Stimulated activated CD8-positive, alpha-beta memory T cell treated with anti-CD3 and anti-CD28 coated beads, Interleukin-12 subunit alpha, Interleukin-12 subunit beta, amount 100 ng/mL, for 1 hour (primary cell): ENCODE data around the gene L3MBTL4.

Experiments
- DNase-seq: peaks from one replicate; pipeline ENCODE4 v3.0.0-alpha.2; 2020; ENCODE audit warnings: low read depth

The L3MBTL4 gene

DNA sequence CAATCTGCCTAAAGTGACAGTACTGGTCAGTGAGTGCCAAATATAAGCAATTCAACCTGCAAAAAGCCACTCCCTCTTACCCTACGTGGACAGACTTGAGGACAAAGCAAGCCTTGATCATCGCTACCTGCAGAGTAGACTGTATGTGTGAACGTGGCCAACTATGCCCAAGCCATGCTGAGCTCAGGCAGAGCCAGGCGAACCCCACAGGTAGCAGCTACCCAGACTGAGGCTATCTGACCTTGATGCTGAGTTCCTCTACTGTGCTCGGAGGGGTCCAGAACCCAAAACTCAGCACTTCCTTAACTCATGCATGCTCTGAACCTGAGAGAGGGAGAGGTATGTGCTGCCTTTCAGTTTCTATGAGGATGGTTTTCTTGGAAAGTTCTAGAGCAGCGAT, 455.9 kb downstream of the L3MBTL4 start:
- DNase-seq = no peak

DNA sequence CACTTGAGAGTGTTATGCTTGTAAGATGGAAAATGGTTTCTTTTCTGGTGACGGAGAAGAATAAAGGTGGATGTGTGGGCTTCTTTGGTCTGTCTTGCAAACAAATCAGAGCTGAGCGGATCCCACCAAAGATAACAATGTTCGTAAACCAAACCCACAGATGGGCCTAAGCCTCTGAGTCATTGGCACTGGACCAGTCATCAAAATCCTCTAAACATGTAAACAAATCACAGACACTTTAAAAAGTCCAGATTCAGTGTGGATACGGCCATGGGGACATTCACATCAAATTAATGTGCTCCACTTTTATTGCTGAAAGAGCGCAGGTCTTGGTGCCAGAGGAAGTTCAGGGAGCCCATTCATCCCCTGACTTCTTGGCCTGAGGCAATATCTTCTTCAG, 458.9 kb downstream of the L3MBTL4 start:
- no peak for DNase-seq

DNA sequence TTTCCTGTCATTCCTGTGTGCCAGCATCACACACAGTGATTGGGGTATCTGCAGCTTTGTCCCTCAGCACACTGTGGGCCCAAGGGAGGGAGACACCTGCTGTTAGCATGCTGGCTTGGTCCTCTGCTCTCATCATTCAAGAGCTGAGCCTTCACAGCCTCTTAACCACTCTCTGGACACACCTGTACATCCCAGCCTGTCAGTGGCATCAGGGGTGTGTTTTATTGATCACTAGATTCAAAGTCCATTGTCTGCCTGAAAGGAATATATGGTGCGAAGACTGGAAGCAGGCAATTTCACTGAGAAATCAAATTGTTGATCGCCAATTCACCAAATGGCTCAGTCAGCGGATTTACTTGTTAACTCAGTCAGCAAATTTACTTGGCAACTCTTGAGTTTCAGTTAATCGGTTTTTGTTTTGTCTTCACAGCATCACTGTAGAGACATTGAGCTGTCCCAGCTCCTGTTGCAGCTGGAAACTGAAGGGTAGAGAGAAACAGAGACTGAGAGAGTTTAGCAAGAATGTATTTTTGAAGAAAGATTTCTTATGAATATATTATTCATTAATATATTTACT, 463.1 kb downstream of the L3MBTL4 start:
- DNase-seq = no peak

DNA sequence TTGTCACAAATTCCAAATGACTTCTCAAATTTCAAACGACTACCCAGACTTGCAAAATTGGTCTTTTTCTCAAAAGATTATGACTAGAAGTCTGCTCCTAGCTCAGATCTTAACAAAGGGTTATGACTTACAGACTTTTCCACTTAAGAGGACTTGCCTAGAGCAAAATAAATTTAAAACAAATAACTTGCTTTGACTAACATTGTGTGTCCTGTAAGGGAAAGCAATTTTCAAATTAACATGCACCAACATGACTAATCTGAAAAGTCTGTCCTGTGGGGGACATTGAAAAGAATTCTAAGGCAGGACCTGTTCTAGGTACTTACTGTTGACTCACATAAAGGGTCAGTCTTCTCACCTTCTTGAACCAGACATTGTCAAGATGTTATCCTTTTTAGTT, 465.9 kb downstream of the L3MBTL4 start:
- no peak for DNase-seq

DNA sequence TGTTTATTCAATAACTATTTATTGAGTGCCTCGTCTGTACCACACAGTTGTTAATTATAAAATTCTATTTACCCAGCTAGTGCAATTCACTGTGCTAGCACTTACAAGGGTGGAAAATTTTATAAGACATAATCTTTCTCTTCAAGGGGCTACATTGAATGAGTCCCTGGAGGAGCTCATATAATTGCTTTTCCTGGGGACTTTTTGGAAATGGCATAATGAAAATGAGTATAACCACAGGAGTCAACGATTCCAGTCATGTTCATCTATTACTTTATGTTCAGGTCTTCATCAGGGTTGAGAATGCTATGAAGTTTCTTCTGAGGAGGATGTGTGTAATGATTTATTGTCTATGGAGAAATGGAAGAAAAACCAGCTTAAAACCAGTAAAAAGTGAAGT, 466.5 kb downstream of the L3MBTL4 start:
- no peak for DNase-seq

DNA sequence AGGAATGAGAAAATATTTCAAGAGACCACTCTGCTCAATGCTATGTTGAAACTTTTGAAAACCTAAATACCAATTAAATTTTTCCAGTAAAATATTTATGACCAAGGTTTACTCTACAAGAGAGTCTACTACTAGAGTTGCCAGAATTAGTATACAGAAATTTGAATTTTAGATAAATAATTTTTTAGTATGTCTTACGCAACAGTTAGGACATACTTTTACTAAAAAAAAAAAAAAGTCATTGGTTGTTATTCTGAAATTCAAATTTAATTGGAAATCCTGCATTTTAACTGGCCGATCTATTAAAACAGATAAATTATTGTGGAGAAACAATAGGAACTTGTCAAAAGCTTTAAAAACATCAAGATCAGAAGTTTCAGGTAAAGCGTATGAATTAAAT, 470.3 kb downstream of the L3MBTL4 start:
- DNase-seq = no peak

DNA sequence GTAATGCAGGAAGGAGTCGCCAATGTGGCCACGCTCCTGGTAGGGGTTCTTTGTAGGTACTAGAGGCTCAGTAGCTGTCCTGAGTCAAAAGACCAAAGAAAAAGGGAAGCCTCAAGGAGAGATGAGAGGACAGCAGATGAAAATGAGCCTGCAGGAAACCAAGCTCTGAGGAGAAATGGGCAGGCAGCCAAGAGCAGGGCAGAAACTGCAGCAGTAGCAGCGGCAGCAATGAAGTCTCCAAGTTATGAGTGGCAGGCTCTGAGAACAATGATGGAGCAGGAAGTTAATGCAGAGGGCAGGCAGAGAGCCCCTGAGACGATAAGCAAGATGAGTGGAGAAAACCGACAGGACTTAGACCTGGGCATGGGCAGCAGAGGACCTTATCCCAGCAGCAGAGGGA, 471.2 kb downstream of the L3MBTL4 start:
- DNase-seq = no peak

DNA sequence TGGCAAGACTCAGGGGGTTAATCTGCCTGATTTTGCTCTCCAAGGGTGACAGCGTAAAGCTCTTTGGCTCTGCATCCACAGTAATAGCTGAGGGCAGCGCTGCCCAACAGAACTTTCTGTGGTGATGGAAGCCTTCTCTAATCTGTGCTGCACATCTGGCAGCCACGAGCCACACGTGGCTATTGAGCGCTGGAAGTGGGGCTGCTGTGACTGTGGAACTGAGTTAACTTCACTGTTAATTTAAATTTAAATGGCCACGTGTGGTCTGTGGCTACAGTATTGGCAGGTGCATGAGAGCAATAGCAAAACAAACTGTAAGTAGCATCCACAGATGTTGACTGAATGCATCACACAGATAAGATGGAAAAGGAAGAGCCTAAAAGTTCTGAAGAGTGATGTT, 472.1 kb downstream of the L3MBTL4 start:
- no peak for DNase-seq

DNA sequence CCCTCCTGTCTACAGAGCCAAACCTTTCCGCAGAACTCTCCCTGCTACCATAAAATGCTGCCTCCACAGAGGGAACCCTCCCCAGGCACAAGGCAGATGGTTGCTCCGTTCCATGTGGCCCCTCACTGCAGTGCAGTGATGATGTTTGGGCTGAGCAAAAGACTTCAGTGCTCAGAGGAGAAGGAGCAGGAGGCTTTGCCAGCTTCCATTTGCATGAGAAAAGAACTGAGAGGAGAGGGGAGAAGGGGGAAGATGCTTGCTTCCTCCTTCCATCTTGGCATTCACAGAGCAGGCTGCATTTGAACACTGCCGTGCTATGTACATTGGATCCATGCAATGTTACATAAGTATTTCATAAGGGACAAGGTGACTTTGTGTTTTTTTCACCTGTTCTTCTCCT, 472.8 kb downstream of the L3MBTL4 start:
- no peak for DNase-seq

DNA sequence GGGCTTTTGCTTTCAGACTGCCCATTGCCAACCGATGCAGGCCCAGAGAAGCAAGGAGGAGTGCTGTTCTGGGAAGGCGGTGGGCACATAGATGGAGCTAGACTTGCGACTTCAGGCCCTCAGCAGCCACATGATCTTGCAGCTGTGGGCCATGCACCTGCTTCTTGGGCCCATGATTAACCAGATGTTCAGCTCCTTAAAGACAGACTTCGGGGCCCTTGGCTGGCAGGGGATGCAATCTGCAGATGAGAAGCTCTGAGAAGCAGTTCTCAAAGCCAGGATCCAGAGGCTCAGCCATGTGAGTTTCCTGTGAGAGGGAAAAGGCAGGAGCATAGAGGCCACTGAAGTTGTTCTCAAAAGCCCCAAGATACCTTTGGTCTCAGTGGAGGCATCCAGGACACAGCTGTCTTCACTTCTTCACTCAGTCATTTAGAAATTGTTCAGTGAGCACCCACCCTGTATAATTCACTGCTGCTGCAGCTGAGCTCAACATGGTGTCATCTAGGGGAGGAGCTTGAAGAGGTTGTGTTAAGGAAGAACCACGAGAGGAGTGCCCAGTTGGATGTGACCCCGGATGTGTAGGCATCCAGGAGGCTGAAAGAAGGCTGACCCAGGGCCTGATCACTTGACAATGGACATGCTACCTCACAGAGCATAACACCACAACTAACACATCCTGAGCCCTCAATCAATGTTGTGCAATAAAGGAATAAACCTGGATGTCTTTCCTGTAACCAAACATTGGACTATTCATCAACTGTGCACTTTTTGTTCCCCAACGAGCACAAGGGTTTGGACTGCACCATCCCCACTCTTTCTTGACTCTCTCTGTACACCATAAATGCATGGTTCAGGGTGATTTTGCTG, 474.7 kb downstream of the L3MBTL4 start:
- no peak for DNase-seq

DNA sequence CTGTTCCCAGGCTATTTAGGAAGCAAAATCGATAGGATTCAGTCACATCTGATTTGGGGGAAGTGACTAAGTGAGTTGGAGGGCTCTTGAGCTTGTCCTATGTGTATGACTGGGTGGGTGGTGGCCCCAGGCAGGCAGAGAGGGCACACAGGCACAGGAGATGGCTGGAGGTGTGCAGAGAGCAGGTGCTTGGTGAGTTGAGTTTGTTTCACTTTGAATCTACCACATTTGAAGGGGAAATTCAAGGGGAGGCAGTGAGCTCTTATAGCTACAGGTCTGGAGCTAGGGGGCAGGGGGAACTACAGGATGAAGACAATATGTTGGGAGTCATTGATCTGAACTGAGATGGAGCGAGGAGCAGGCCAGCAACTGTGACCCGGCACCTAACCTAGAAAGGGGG, 476.9 kb downstream of the L3MBTL4 start:
- DNase-seq = no peak

DNA sequence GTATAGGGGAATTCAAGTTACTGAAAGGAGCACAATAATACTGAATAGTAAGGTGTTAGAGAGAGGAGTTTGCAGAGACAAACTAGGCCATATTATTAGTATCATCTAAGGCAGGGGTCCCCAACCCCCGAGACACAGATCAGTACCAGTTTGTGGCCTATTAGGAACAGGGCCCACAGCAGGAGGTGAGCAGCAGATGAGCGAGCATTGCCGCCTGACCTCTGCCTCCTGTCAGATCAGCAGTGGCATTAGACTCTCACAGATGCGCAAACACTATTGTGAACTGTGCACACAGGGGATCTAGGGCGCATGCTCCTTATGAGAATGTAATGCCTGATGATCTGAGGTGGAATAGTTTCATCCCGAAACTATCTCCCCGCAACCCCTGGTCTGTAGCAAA, 477.6 kb downstream of the L3MBTL4 start:
- no peak for DNase-seq

DNA sequence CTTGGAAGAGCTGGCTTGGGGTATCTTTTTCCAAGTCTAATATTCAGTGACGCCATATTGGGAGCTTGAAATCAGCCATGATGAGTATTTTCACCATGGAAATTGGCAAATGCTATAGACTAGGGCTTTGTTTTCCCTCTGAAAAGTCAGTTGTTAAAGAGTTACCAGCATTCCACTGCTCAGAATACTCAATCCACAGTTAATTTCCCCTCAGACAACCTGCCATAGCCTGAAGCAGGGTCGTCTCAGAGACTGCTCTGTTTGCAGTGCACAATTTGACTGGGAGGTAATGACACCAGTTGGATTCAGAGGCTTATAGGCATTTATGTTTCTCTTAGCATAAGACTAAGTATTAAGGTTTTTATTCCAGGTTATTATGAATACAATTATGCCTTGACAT, 483.9 kb downstream of the L3MBTL4 start:
- no peak for DNase-seq

DNA sequence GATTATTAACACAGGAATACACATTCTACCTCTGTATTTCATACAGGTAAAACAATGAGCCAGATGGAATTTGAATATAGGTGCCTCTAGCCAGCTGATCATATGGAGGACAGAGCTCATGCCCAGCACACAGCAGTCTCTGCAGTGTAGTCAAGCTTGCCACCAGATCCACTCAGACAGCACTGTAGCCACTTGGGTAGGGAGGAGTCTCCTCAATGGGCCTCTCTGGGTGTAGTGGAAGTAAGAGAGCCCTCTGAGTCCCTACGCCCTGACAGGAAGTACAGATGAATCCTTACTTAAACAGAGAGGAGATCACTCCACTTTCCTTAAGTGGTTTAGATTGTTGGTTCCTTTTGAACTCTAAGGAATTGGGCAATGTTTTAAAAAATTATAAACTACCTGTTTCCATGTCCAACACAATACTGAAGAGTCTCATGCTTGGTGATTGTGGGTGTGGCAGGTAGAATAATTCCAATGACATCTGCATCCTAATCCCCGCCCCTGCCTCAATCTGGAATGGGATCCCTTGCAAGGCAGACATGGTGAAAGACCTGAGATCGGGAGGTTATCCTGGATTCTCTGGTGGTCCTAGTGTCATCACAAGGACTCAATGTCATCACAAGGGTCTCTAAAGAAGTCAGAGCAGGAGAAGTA, 496.4 kb downstream of the L3MBTL4 start:
- no peak for DNase-seq

DNA sequence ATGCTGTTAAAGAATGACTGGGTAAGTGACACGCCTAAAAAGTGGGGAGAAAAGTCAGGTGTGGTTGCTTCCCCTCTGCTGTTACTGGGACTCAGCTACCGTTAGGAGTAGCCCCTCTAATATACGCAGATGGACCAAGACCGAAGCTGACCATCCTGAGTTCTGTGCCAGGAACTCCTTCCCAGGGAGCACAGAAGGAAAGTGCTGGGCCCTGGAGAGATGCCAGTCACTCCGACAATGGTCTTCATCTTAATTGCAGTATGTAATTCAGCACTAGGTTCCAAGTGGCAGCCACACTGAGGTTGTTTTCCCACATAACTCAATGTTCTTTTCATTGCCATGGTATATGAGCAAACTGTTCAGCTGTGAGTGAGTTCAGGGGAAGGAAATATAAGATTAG, 499.8 kb downstream of the L3MBTL4 start:
- DNase-seq = no peak

DNA sequence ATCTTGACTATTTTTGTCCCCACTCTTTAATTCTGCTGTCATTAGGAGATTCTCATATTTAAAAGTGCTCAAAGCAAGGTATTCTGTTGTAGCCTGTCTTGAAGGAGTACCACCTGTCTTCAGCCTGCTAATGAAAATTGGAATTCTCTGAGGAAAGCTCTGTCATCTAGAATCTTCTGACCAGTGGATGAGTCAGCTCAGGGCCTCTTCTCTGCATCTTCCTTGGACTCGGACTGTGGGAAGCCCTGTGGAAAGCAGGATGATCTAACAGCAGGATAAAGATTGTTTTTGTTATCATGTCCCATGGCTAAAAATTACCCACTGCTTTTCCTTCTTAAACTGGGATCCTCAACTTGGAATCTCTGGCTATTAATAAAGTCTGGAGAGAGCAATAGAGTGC, 500.7 kb downstream of the L3MBTL4 start:
- DNase-seq = no peak

DNA sequence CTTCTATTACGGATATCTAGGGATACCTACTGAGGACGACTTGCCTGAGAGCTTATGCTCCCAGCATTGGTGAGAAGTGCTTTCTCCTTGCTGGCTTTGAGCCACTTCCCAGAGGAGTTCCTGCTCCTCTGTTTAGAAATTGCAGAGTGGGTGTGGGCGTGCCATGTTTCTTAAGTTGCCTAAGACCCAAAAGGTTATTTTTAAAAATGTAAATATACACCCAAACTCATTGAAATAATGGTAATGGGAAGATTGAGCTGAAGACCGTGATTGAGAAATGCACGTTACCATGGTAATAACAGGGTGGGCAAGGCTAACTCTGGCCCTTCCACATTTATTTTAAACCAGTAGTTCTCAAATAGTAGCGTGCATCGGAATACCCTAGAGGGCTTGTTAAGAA, 502.1 kb downstream of the L3MBTL4 start:
- DNase-seq = no peak

DNA sequence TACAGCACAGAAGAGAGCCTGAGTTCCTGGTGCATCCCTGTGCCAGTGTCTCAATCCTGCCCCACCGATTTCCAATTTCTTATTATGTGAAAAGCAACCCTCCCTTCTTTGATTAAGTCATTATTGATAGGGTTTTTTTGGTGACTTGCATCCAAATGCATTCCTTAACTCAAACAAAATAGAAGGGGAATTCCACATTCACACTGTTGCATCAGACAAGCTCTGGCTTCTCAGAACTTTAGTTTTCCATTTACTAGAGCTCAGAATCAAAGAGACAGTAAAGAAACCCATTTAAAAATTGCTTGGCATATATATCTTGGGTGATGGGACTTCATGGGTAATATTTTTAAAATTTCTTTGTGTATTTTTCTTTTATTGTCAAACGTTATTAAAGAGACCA, 505.6 kb downstream of the L3MBTL4 start:
- no peak for DNase-seq
